DOHH2 (cell line): ENCODE results near the gene BRMS1.

Source experiments
- H3F3A ChIP-seq: fragments of 200-600 bp; sonication (generic), shearing (Covaris generic); 2 replicates; pipeline ENCODE4 v1.6.0; 2016; ENCODE audit warnings: antibody characterized with exemption, mild to moderate bottlenecking; ENCODE audit not compliant: control insufficient read depth, insufficient read depth
- H3K27ac ChIP-seq: fragments of 200-600 bp; sonication (generic); 2 replicates; pipeline ENCODE4 v1.5.1; 2014; ENCODE audit warnings: low read depth, mild to moderate bottlenecking, low read length, moderate library complexity
- H3K27me3 ChIP-seq: fragments of 200-600 bp; sonication (generic); 2 replicates; pipeline ENCODE4 v1.6.1; 2014; ENCODE audit warnings: mild to moderate bottlenecking, low read length, mixed read lengths; ENCODE audit not compliant: control insufficient read depth
- H3K36me3 ChIP-seq: fragments of 200-600 bp; sonication (generic); 2 replicates; pipeline ENCODE4 v1.6.1; 2014; ENCODE audit warnings: mild to moderate bottlenecking, low read length, moderate library complexity, mixed read lengths; ENCODE audit not compliant: control insufficient read depth
- H3K4me1 ChIP-seq: fragments of 200-600 bp; sonication (generic); 2 replicates; pipeline ENCODE4 v1.6.1; 2014; ENCODE audit warnings: mild to moderate bottlenecking, low read length, mixed read lengths; ENCODE audit not compliant: control insufficient read depth
- H3K4me2 ChIP-seq: fragments of 200-600 bp; sonication (generic); 2 replicates; pipeline ENCODE4 v1.6.0; 2014; ENCODE audit warnings: mild to moderate bottlenecking, low read length, moderate library complexity
- H3K4me3 ChIP-seq: fragments of 200-600 bp; sonication (generic); 2 replicates; pipeline ENCODE4 v1.5.1; 2014; ENCODE audit warnings: mild to moderate bottlenecking, low read length, mixed read lengths
- H3K79me2 ChIP-seq: fragments of 200-600 bp; sonication (generic); 2 replicates; pipeline ENCODE4 v1.6.1; 2014; ENCODE audit warnings: mild to moderate bottlenecking, low read length, mixed read lengths; ENCODE audit not compliant: control insufficient read depth
- H3K9me2 ChIP-seq: fragments of 200-600 bp; sonication (generic); replicated peaks from 2 replicates; pipeline ENCODE4 v1.6.1; 2014; ENCODE audit warnings: mild to moderate bottlenecking, low read length, mixed read lengths; ENCODE audit not compliant: control insufficient read depth
- H3K9me3 ChIP-seq: fragments of 200-600 bp; sonication (generic); 2 replicates; pipeline ENCODE4 v1.6.1; 2014; ENCODE audit warnings: antibody characterized with exemption, low read length, mixed read lengths; ENCODE audit not compliant: control insufficient read depth, insufficient read depth
- H4K20me1 ChIP-seq: fragments of 200-600 bp; sonication (generic); 2 replicates; pipeline ENCODE4 v1.6.0; 2014; ENCODE audit warnings: low read depth, mild to moderate bottlenecking, antibody characterized with exemption, low read length, moderate library complexity; ENCODE audit not compliant: control insufficient read depth, insufficient read depth
- EZH2phosphoT487 ChIP-seq: fragments of 200-600 bp; sonication (generic); IDR thresholded peaks from 2 replicates; pipeline ENCODE4 v1.6.1; 2017; ENCODE audit warnings: borderline replicate concordance, mild to moderate bottlenecking, antibody characterized with exemption, low read length, moderate library complexity, mixed read lengths
- TF ChIP-seq, protein P1 (sequence below): fragments of 200-600 bp; sonication (generic); IDR thresholded peaks from one replicate; pipeline ENCODE4 v1.5.1; 2014; ENCODE audit warnings: antibody characterized with exemption, mild to moderate bottlenecking, low read depth, low read length; ENCODE audit not compliant: poor library complexity, severe bottlenecking

Gene BRMS1

DNA sequence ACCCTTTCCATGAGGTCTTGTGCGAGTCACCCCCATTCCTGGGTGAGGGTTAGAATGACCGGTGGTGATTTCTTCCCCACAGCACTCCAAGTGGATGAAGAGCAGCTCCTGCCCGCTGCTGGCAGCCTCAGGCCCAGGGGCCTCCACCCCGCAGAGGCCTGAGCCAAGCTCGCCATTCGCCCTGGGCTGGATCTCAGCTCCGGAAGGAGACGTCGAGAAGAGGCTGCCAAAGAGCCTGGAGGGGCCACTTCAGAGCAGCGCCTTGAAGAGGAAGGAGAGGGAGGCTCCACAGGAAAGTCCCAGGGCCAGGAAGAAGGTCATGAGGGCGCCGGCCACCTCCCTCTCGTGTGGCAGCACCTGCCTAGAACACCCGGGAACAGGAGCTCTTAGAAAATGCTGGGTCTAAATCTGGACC is 18.3 kb upstream of the BRMS1 start:
- H3K9me2 ChIP-seq: no peaks in the 10 kb centered on the region

GRCh38 chr11:66362481-66363147 is 17.7 kb upstream of the BRMS1 start:
- H3K4me3 ChIP-seq: no peak overlapping the region
- no peaks in the 10 kb centered on the region for H3K9me2 ChIP-seq
- no peaks in the 10 kb centered on the region for H3K79me2 ChIP-seq
- H3K36me3 ChIP-seq: peaks cover 46% of the 10 kb centered on the region
- no peaks in the 10 kb centered on the region for H3K4me1 ChIP-seq
- peaks cover 4% of the 10 kb centered on the region; the same call in 1 of the 2 replicates for H4K20me1 ChIP-seq
- H3K4me2 ChIP-seq: no peak overlapping the region
- H3K27ac ChIP-seq: no peak overlapping the region
- no peaks in the 10 kb centered on the region for H3K9me3 ChIP-seq
- H3F3A ChIP-seq: peaks cover 2% of the 10 kb centered on the region; the same call in 1 of the 2 replicates
- no peaks in the 10 kb centered on the region for H3K27me3 ChIP-seq
- TF ChIP-seq EZH2phosphoT487: no peak
- TF ChIP-seq, protein P1, sequence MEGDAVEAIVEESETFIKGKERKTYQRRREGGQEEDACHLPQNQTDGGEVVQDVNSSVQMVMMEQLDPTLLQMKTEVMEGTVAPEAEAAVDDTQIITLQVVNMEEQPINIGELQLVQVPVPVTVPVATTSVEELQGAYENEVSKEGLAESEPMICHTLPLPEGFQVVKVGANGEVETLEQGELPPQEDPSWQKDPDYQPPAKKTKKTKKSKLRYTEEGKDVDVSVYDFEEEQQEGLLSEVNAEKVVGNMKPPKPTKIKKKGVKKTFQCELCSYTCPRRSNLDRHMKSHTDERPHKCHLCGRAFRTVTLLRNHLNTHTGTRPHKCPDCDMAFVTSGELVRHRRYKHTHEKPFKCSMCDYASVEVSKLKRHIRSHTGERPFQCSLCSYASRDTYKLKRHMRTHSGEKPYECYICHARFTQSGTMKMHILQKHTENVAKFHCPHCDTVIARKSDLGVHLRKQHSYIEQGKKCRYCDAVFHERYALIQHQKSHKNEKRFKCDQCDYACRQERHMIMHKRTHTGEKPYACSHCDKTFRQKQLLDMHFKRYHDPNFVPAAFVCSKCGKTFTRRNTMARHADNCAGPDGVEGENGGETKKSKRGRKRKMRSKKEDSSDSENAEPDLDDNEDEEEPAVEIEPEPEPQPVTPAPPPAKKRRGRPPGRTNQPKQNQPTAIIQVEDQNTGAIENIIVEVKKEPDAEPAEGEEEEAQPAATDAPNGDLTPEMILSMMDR: no peak

More for the DNA sequence above, 18.3 kb upstream of the BRMS1 start:
- Histone ChIP-seq H3K27ac (no peak overlapping the region), H3K36me3 (peaks cover 52% of the 10 kb centered on the region), H3K4me3 (no peak overlapping the region), H3F3A (0 out of 2 replicates have a peak, but pooled peaks cover 2% of the 10 kb centered on the region), H3K79me2 (no peaks in the 10 kb centered on the region), H4K20me1 (peaks cover 4% of the 10 kb centered on the region; the same call in 1 of the 2 replicates), H3K27me3 (no peaks in the 10 kb centered on the region), H3K4me1 (no peaks in the 10 kb centered on the region), H3K4me2 (no peak overlapping the region), H3K9me3 (no peaks in the 10 kb centered on the region)
- TF ChIP-seq, protein P1: no peak
- TF ChIP-seq EZH2phosphoT487: no peak

DNA sequence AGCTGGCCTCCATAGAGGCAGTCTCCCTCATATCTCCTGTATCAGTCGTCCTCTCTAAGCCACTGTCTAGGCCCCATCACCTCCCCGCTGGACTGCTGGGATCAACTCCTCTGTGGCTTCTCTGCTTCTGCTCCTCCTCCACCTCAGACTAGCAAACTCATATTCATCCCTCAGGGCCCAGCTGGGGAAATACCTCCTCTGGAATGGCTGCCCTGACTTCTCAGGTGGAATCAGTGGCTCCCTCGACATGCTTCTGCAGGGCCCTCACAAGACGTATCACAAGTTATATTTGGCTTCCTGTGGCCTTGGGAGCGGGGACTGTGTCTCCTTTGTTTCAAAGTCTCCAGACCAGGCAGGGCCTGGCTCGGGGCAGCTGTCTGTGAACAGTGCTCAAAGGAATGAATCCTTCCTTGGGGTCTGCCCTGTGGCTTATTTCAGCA is 16.6 kb upstream of the BRMS1 start:
- H3K27me3 ChIP-seq: no peaks in the 10 kb centered on the region
- H3K4me2 ChIP-seq: no peak overlapping the region
- H3K27ac ChIP-seq: no peak overlapping the region
- peaks cover 2% of the 10 kb centered on the region; the same call in 1 of the 2 replicates for H3F3A ChIP-seq
- TF ChIP-seq, protein P1: no peak
- no peak for TF ChIP-seq EZH2phosphoT487
- H3K79me2 ChIP-seq: no peaks in the 10 kb centered on the region
- H3K36me3 ChIP-seq: peaks cover 35% of the 10 kb centered on the region
- H4K20me1 ChIP-seq: peaks cover 4% of the 10 kb centered on the region; the same call in 1 of the 2 replicates
- H3K9me3 ChIP-seq: no peaks in the 10 kb centered on the region
- H3K4me1 ChIP-seq: no peaks in the 10 kb centered on the region
- no peak overlapping the region for H3K4me3 ChIP-seq
- no peaks in the 10 kb centered on the region for H3K9me2 ChIP-seq
